Caco-2 (cell line): ENCODE results near the gene FOXJ1. TPM values are rescaled to one million over a fixed set of nuclear protein-coding genes. Genes with fewer than 3 reads are reported as not detected.

Source experiments
- BruUV-seq: library from RNA; stranded (reverse); fragments of 400-500 nt; replicated peaks from 2 replicates; lab custom pipeline; 2021; lab: Mats Ljungman, UMichigan
- CTCF ChIA-PET: fragments of 300-600 bp; sonication (Branson Sonifier 250); formaldehyde crosslinking; loops from one replicate; lab custom pipeline; 2022; ENCODE audit warnings: antibody characterized with exemption; lab: Charles Lee
- POLR2A ChIA-PET: fragments of 300-600 bp; sonication (Branson Sonifier 250); formaldehyde crosslinking; loops from one replicate; lab custom pipeline; 2022; ENCODE audit warnings: antibody characterized with exemption; lab: Charles Lee
- DNase-seq, 2 experiments: peaks; one replicate each; pipeline versions ENCODE4 v3.0.0 to v3.0.0-alpha.2; 2020 to 2022
- H3K27me3 ChIP-seq: replicated peaks from 2 replicates; pipeline ENCODE4 v1.6.0; 2011; ENCODE audit warnings: low read length; ENCODE audit not compliant: control insufficient read depth, insufficient read depth
- H3K36me3 ChIP-seq: 2 replicates; pipeline ENCODE4 v1.5.1; 2011; ENCODE audit warnings: low read length; ENCODE audit not compliant: control insufficient read depth, insufficient read depth
- H3K4me1 ChIP-seq: fragments of 250-450 bp; sonication (Bioruptor Pico); 2 replicates; pipeline ENCODE4 v1.5.1; 2020; ENCODE audit warnings: mild to moderate bottlenecking
- H3K4me3 ChIP-seq: 2 replicates; pipeline ENCODE4 v1.5.1; 2011; ENCODE audit warnings: low read depth, mild to moderate bottlenecking, control low read depth, low read length
- H3K9me3 ChIP-seq: fragments of 250-450 bp; sonication (Bioruptor Pico); 2 replicates; pipeline ENCODE4 v1.5.1; 2020; ENCODE audit warnings: mild to moderate bottlenecking, moderate library complexity
- H3K27ac Mint-ChIP-seq: one replicate; pipeline ENCODE4 v1.8.0; 2022; ENCODE audit warnings: mixed read lengths; ENCODE audit not compliant: unreplicated experiment
- H3K27me3 Mint-ChIP-seq: one replicate; pipeline ENCODE4 v1.8.0; 2022; ENCODE audit warnings: mixed read lengths; ENCODE audit not compliant: insufficient read depth, unreplicated experiment
- H3K36me3 Mint-ChIP-seq: one replicate; pipeline ENCODE4 v1.8.0; 2022; ENCODE audit warnings: mild to moderate bottlenecking, mixed read lengths; ENCODE audit not compliant: insufficient read depth, unreplicated experiment
- H3K4me1 Mint-ChIP-seq: one replicate; pipeline ENCODE4 v1.8.0; 2022; ENCODE audit warnings: low read depth, mixed read lengths; ENCODE audit not compliant: unreplicated experiment
- H3K4me3 Mint-ChIP-seq: one replicate; pipeline ENCODE4 v1.8.0; 2022; ENCODE audit warnings: mild to moderate bottlenecking, moderate library complexity, mixed read lengths; ENCODE audit not compliant: unreplicated experiment
- H3K9me3 Mint-ChIP-seq: one replicate; pipeline ENCODE4 v1.8.0; 2022; ENCODE audit warnings: mixed read lengths; ENCODE audit not compliant: unreplicated experiment
- intact Hi-C: fragments of 100-400 bp; cut with micrococcal nuclease; formaldehyde crosslinking; loops from one replicate; pipeline ENCODE4 v1.10.0; 2022; ENCODE audit not compliant: unreplicated experiment
- total RNA-seq: library from RNA; stranded (reverse); gene quantifications from 2 replicates; pipeline ENCODE4 v1.2.3, GENCODE V29; 2022
- TF ChIP-seq, protein P1 (sequence below), 2 experiments: fragments of 200-600 bp in 1 of 2; IDR thresholded peaks; 1 replicate in 1 of 2; 2 replicates in 1 of 2; pipeline versions ENCODE4 v1.5.1 to v1.8.0; 2011 to 2022; ENCODE audit warnings: antibody characterized with exemption in 1 of 2, control low read depth in 1 of 2, inconsistent platforms in 1 of 2, low read depth in 1 of 2, low read length in 1 of 2, mild to moderate bottlenecking in 1 of 2, moderate library complexity in 1 of 2; ENCODE audit not compliant: insufficient read depth in 1 of 2, severe bottlenecking in 1 of 2, unreplicated experiment in 1 of 2

FOXJ1 gene
- total RNA-seq, 1 experiment from 2014 or later = 10.7 TPM

DNA sequence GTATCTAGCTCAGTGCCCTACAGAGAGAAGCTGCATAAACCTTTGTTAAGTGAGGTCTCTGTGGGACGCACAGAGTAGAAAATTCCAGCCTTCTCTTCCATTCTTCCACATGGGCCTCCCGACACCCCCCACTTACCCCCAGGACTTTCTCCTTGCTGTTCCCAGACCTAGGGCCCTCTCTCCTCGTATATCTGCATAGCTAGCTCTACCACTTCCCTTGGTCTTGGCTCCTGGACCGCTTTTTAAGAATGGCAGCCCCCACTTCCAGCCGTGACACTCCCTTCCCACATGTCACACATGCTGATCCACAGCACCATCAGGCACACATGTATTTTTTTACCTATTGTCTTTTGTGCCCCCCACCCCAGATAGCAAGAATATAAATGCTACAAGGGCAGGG lies 16.7 kb upstream of the FOXJ1 start:
- POLR2A ChIA-PET = no interaction called here
- intact Hi-C loops = no loop called here
- TF ChIP-seq, protein P1, sequence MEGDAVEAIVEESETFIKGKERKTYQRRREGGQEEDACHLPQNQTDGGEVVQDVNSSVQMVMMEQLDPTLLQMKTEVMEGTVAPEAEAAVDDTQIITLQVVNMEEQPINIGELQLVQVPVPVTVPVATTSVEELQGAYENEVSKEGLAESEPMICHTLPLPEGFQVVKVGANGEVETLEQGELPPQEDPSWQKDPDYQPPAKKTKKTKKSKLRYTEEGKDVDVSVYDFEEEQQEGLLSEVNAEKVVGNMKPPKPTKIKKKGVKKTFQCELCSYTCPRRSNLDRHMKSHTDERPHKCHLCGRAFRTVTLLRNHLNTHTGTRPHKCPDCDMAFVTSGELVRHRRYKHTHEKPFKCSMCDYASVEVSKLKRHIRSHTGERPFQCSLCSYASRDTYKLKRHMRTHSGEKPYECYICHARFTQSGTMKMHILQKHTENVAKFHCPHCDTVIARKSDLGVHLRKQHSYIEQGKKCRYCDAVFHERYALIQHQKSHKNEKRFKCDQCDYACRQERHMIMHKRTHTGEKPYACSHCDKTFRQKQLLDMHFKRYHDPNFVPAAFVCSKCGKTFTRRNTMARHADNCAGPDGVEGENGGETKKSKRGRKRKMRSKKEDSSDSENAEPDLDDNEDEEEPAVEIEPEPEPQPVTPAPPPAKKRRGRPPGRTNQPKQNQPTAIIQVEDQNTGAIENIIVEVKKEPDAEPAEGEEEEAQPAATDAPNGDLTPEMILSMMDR (IDR thresholded peaks at IDR 0.05; ENCODE audit: insufficient read depth in 1 of 2, low read depth in 1 of 2, low read length in 1 of 2, severe bottlenecking in 1 of 2, unreplicated experiment in 1 of 2) = no peak
- no peak overlapping the region for H3K4me3 ChIP-seq
- CTCF ChIA-PET = interaction anchor here (0.5 to 0.8 kb wide), 3 partner anchors 25 to 143 kb away, joined by 3 to 4 read pairs (median 3); no protein-coding TSS in a partner anchor
- Mint-ChIP-seq H3K36me3 (peaks cover 4% of the 10 kb centered on the region), H3K4me3 (no peak overlapping the region), H3K9me3 (no peaks in the 10 kb centered on the region), H3K27me3 (no peaks in the 10 kb centered on the region), H3K4me1 (no peaks in the 10 kb centered on the region), H3K27ac (no peak overlapping the region)
- H3K9me3 ChIP-seq = no peaks in the 10 kb centered on the region
- H3K36me3 ChIP-seq = no peaks in the 10 kb centered on the region; the same call in 1 of the 2 replicates
- no peaks in the 10 kb centered on the region for H3K27me3 ChIP-seq
- DNase-seq = no peak
- no TSS peak for BruUV-seq
- H3K4me1 ChIP-seq = no peaks in the 10 kb centered on the region

DNA sequence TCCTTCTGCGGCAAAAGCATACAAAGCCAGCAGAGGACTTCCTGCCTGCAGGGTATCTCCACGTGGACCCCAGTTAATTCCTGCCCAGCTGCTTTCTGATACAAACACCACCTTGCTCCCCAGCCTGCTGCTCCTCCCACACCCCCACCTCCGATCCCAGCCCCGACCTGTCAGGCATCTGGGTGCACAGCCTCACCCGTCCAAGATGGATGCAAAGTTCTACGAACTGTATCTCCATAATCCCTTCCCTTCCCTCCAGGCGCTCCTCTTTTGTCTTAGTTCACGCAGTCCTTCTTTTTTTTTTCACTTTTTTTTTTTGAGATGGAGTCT lies 15.6 kb upstream of the FOXJ1 start:
- Mint-ChIP-seq H3K27me3 (no peaks in the 10 kb centered on the region), H3K4me3 (no peak overlapping the region), H3K4me1 (no peaks in the 10 kb centered on the region), H3K27ac (peak overlapping the region; percentile 42), H3K9me3 (no peaks in the 10 kb centered on the region), H3K36me3 (peaks cover 4% of the 10 kb centered on the region)
- CTCF ChIA-PET = interaction anchor here (0.7 to 1.0 kb wide), 2 partner anchors 15 to 123 kb away, joined by 3 to 7 read pairs; no protein-coding TSS in a partner anchor
- BruUV-seq = no TSS peak
- H3K4me3 ChIP-seq = no peak overlapping the region
- H3K9me3 ChIP-seq = no peaks in the 10 kb centered on the region
- TF ChIP-seq, protein P1 (IDR thresholded peaks at IDR 0.05; ENCODE audit: insufficient read depth in 1 of 2, low read depth in 1 of 2, low read length in 1 of 2, severe bottlenecking in 1 of 2, unreplicated experiment in 1 of 2) = no peak
- H3K36me3 ChIP-seq = no peaks in the 10 kb centered on the region; the same call in none of the 2 replicates
- no peaks in the 10 kb centered on the region for H3K27me3 ChIP-seq
- DNase-seq = peak in 1 of 2 experiments; percentile 29
- H3K4me1 ChIP-seq = no peaks in the 10 kb centered on the region
- intact Hi-C loops = no loop called here
- POLR2A ChIA-PET = no interaction called here

DNA sequence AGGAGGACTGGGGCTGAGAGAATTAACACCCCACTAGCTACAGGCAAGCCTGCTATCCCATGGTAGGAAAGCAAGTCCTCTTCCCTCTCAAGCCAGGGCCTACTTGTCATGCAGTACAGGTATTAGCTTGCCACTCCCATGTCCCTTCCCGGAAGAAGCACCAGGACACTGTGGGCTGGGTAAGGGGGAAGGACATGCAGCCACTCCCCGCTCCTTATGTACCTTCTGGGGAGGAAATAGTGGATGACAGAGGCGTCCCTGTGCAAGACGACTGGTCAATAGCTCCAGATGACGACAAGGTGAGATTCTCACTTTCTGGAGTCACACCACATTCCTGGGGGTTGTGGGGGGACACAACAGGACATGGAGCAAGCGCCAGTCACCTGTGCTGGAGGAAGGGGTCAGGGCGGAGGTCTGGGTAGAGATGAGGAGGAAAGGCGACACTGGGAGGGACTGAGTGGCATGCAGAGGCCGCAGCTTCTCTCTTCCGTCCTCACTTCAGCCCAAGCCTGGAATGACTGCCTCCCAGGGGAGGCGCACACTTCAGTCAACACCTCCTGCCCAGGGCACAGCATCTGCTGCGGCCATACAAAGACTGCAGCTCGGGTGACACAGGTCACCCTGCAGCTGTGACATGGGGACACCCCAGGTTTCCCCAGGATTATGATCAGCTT lies 15.1 kb upstream of the FOXJ1 start:
- Histone ChIP-seq H3K36me3 (no peaks in the 10 kb centered on the region; the same call in none of the 2 replicates), H3K4me1 (no peaks in the 10 kb centered on the region), H3K9me3 (no peaks in the 10 kb centered on the region), H3K27me3 (no peaks in the 10 kb centered on the region), H3K4me3 (no peak overlapping the region)
- Mint-ChIP-seq H3K36me3 (peaks cover 4% of the 10 kb centered on the region), H3K4me3 (no peak overlapping the region), H3K27ac (peak overlapping the region; percentile 42), H3K9me3 (no peaks in the 10 kb centered on the region), H3K4me1 (no peaks in the 10 kb centered on the region), H3K27me3 (no peaks in the 10 kb centered on the region)
- intact Hi-C loops = no loop called here
- ChIA-PET POLR2A (no interaction called here), CTCF (interaction anchor here (0.7 to 1.0 kb wide), 3 partner anchors 14 to 81 kb away, joined by 3 read pairs; partner anchors contain the start of gene GALR2)
- BruUV-seq = no TSS peak
- TF ChIP-seq, protein P1 (IDR thresholded peaks at IDR 0.05; ENCODE audit: insufficient read depth in 1 of 2, low read depth in 1 of 2, low read length in 1 of 2, severe bottlenecking in 1 of 2, unreplicated experiment in 1 of 2) = no peak
- no peak for DNase-seq
